KMS-11 (cell line): ENCODE results near the gene THSD7A.

Source experiments
- H2AFZ ChIP-seq: fragments of 200-600 bp; sonication (generic); 2 replicates; pipeline ENCODE4 v1.6.1; 2016; ENCODE audit warnings: antibody characterized with exemption, mixed run types, low read depth
- H3K27ac ChIP-seq: fragments of 200-600 bp; sonication (generic); 2 replicates; pipeline ENCODE4 v1.6.1; 2016; ENCODE audit warnings: mild to moderate bottlenecking, mixed run types
- H3K27me3 ChIP-seq: fragments of 200-600 bp; sonication (generic); 2 replicates; pipeline ENCODE4 v1.6.1; 2017; ENCODE audit warnings: mild to moderate bottlenecking, low read depth, mixed run types, moderate library complexity; ENCODE audit not compliant: insufficient read depth
- H3K36me3 ChIP-seq: fragments of 200-600 bp; sonication (generic); 2 replicates; pipeline ENCODE4 v1.6.1; 2017; ENCODE audit warnings: mild to moderate bottlenecking, mixed run types; ENCODE audit not compliant: insufficient read depth
- H3K4me1 ChIP-seq: fragments of 200-600 bp; sonication (generic); 2 replicates; pipeline ENCODE4 v1.6.1; 2016; ENCODE audit warnings: mild to moderate bottlenecking, low read depth, mixed run types; ENCODE audit not compliant: poor library complexity, severe bottlenecking
- H3K4me2 ChIP-seq: fragments of 200-600 bp; sonication (generic); 2 replicates; pipeline ENCODE4 v1.7.0; 2016; ENCODE audit warnings: mild to moderate bottlenecking, mixed run types
- H3K4me3 ChIP-seq: fragments of 200-600 bp; sonication (generic); IDR thresholded peaks from 2 replicates; pipeline ENCODE4 v1.6.1; 2017; ENCODE audit warnings: low read depth, low read length, mixed read lengths; ENCODE audit not compliant: insufficient read depth
- H3K79me2 ChIP-seq: fragments of 200-600 bp; sonication (generic); 2 replicates; pipeline ENCODE4 v1.6.1; 2016; ENCODE audit warnings: low read depth, mixed run types; ENCODE audit not compliant: insufficient read depth
- H3K9ac ChIP-seq: fragments of 200-600 bp; sonication (generic); 2 replicates; pipeline ENCODE4 v1.6.1; 2016; ENCODE audit warnings: mild to moderate bottlenecking, mixed run types
- H4K20me1 ChIP-seq: fragments of 200-600 bp; sonication (generic); 2 replicates; pipeline ENCODE4 v1.6.1; 2016; ENCODE audit warnings: mild to moderate bottlenecking, mixed run types; ENCODE audit not compliant: insufficient read depth
- TF ChIP-seq, protein P1 (sequence below): fragments of 200-600 bp; sonication (generic); conservative IDR thresholded peaks from 2 replicates; pipeline ENCODE4 v1.6.1; 2017; ENCODE audit warnings: low read depth, mild to moderate bottlenecking, antibody characterized with exemption, low read length, moderate library complexity, mixed read lengths

THSD7A gene

DNA sequence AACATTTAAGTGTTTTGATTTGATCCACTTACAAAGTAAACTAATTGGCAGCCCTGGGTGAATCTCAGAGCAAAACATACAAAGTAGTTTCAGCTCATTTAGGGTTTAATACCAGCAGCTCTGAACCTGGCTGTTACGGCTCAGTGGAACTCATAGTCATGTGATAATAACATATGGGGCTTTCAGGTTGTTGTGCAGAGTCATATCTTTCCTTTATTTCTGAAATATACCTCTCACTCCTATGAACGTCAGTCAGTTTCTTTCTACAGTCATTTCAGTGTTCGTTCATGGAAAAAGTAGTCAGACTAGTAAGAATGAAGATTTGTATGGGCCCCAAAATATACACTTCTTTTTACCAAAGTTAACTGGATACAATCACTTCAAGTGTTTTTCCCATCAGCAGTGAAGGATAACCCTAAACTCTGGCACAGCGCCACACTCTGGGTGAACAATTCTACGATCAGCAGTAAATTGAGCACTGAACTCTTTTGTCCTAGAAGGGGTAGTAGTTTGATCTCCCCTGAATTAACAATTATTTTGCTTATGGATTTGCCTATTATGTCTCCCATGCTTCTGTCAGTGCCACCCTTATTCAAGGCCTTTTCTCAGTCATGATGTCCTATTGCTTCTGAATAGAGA, 218.6 kb downstream of the THSD7A start:
- no peak overlapping the region for H3K4me2 ChIP-seq
- H3K27me3 ChIP-seq = no peaks in the 10 kb centered on the region
- no peak overlapping the region for H2AFZ ChIP-seq
- no peak overlapping the region for H3K9ac ChIP-seq
- TF ChIP-seq, protein P1, sequence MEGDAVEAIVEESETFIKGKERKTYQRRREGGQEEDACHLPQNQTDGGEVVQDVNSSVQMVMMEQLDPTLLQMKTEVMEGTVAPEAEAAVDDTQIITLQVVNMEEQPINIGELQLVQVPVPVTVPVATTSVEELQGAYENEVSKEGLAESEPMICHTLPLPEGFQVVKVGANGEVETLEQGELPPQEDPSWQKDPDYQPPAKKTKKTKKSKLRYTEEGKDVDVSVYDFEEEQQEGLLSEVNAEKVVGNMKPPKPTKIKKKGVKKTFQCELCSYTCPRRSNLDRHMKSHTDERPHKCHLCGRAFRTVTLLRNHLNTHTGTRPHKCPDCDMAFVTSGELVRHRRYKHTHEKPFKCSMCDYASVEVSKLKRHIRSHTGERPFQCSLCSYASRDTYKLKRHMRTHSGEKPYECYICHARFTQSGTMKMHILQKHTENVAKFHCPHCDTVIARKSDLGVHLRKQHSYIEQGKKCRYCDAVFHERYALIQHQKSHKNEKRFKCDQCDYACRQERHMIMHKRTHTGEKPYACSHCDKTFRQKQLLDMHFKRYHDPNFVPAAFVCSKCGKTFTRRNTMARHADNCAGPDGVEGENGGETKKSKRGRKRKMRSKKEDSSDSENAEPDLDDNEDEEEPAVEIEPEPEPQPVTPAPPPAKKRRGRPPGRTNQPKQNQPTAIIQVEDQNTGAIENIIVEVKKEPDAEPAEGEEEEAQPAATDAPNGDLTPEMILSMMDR = no peak
- H4K20me1 ChIP-seq = no peaks in the 10 kb centered on the region
- H3K4me1 ChIP-seq = no peaks in the 10 kb centered on the region
- no peak overlapping the region for H3K4me3 ChIP-seq
- H3K79me2 ChIP-seq = no peaks in the 10 kb centered on the region
- no peaks in the 10 kb centered on the region for H3K36me3 ChIP-seq
- no peak overlapping the region for H3K27ac ChIP-seq

GRCh38 chr7:11612737-11613136, 219.3 kb downstream of the THSD7A start:
- H3K36me3 ChIP-seq = no peaks in the 10 kb centered on the region
- H3K79me2 ChIP-seq = no peaks in the 10 kb centered on the region
- no peak overlapping the region for H3K9ac ChIP-seq
- H2AFZ ChIP-seq = no peak overlapping the region
- TF ChIP-seq, protein P1 = no peak
- no peaks in the 10 kb centered on the region for H4K20me1 ChIP-seq
- H3K4me2 ChIP-seq = no peak overlapping the region
- H3K4me1 ChIP-seq = no peaks in the 10 kb centered on the region
- H3K27ac ChIP-seq = no peak overlapping the region
- H3K4me3 ChIP-seq = no peak overlapping the region
- no peaks in the 10 kb centered on the region for H3K27me3 ChIP-seq

GRCh38 chr7:11609096-11609670, 222.8 kb downstream of the THSD7A start:
- H3K27ac ChIP-seq = no peak overlapping the region
- no peak overlapping the region for H3K9ac ChIP-seq
- no peak overlapping the region for H3K4me2 ChIP-seq
- H3K27me3 ChIP-seq = no peaks in the 10 kb centered on the region
- H4K20me1 ChIP-seq = no peaks in the 10 kb centered on the region
- H3K4me3 ChIP-seq = no peak overlapping the region
- TF ChIP-seq, protein P1 = no peak
- H3K79me2 ChIP-seq = no peaks in the 10 kb centered on the region
- H3K4me1 ChIP-seq = no peaks in the 10 kb centered on the region
- H3K36me3 ChIP-seq = no peaks in the 10 kb centered on the region
- no peak overlapping the region for H2AFZ ChIP-seq

GRCh38 chr7:11607686-11608085, 224.3 kb downstream of the THSD7A start:
- no peak overlapping the region for H2AFZ ChIP-seq
- no peak overlapping the region for H3K27ac ChIP-seq
- no peaks in the 10 kb centered on the region for H3K27me3 ChIP-seq

More at GRCh38 chr7:11607686-11608085, 224.3 kb downstream of the THSD7A start:
- H3K79me2 ChIP-seq = no peaks in the 10 kb centered on the region
- no peak overlapping the region for H3K4me3 ChIP-seq
- TF ChIP-seq, protein P1 = no peak
- no peak overlapping the region for H3K9ac ChIP-seq
- no peaks in the 10 kb centered on the region for H3K4me1 ChIP-seq
- H3K4me2 ChIP-seq = no peak overlapping the region
- no peaks in the 10 kb centered on the region for H3K36me3 ChIP-seq
- no peaks in the 10 kb centered on the region for H4K20me1 ChIP-seq
